Suprapubic skin (tissue), 3 donors: Measurements from ENCODE around the gene CSMD2.

Experiments
- EP300 ChIP-seq: sonication (generic); formaldehyde crosslinking; IDR thresholded peaks from one replicate; pipeline ENCODE4 v1.6.1; 2017; ENCODE audit warnings: antibody characterized with exemption
- TF ChIP-seq, protein P1 (sequence below), 2 donors: fragments of 200-600 bp in 1 of 2; fragments of 450-650 bp in 1 of 2; sonication (generic) in 1 of 2; IDR thresholded peaks; one replicate each; pipeline ENCODE4 v1.5.1; 2016 to 2019; ENCODE audit warnings: antibody characterized with exemption in 2 of 2, mild to moderate bottlenecking in 1 of 2, moderate library complexity in 1 of 2

DNA sequence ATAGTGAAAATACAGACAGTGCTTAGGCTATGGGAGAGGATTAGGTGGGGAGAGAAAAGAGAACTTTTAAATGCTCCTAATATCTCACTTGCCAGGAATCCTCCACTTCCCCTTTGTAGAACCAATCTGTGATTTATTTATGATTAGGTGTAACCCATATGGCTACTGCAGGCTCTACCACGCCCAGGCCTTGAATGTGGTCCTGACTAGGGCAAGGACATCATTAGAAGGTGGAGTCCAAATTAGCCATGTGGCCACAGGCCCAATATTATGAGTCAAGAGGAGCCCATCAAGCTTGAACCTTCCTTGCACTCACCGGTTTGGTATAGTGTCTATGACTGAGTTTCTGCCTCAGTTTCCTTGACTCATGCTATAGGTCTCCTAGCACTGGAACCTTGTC lies 159.7 kb downstream of the CSMD2 start:
- TF ChIP-seq, protein P1, sequence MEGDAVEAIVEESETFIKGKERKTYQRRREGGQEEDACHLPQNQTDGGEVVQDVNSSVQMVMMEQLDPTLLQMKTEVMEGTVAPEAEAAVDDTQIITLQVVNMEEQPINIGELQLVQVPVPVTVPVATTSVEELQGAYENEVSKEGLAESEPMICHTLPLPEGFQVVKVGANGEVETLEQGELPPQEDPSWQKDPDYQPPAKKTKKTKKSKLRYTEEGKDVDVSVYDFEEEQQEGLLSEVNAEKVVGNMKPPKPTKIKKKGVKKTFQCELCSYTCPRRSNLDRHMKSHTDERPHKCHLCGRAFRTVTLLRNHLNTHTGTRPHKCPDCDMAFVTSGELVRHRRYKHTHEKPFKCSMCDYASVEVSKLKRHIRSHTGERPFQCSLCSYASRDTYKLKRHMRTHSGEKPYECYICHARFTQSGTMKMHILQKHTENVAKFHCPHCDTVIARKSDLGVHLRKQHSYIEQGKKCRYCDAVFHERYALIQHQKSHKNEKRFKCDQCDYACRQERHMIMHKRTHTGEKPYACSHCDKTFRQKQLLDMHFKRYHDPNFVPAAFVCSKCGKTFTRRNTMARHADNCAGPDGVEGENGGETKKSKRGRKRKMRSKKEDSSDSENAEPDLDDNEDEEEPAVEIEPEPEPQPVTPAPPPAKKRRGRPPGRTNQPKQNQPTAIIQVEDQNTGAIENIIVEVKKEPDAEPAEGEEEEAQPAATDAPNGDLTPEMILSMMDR (IDR thresholded peaks at IDR 0.05) = no peak
- TF ChIP-seq EP300 = no peak
